ENCODE data around the gene DEDD2.

DNA sequence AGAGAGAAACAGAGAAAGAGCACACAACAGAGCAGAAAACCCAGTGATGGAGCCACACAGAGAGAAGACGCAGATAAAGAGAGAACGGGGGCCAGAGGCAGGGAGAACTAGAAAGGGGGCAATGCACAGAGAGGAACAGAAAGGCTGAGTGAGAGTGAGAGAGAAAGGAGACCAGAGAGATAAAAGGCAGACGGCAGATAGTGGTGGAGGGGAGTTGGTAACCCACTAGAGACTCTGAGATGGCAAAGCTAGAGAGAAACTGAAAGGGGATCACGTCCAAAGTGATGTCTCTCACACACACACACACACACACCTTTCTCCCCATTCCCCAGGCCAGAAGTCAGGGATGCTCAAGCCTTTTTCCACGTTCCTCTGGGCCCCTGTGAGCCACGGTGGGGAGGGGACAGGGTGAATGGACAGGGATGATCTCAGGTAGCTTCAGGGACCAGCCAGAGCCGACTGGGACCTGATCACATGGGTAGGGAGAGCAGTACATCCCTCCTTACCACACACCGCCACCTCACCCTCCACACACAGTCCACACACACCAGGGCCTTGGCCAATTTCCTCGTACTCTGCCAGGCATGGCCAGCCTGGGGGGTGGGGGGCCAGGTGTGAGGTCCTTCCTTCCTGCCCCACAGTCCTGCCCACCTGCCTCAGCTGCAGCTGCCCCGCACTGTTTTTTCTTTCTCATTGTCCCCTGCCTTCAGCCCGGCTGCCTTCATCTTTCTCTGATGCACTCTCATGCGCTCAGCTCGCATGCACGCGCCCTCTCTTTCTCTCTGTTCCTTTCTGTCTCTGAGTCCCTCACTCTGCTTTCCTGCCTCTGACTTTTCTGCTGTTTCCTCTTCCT lies 62.8 kb downstream of the DEDD2 start:
- TF ChIP-seq, protein P1, sequence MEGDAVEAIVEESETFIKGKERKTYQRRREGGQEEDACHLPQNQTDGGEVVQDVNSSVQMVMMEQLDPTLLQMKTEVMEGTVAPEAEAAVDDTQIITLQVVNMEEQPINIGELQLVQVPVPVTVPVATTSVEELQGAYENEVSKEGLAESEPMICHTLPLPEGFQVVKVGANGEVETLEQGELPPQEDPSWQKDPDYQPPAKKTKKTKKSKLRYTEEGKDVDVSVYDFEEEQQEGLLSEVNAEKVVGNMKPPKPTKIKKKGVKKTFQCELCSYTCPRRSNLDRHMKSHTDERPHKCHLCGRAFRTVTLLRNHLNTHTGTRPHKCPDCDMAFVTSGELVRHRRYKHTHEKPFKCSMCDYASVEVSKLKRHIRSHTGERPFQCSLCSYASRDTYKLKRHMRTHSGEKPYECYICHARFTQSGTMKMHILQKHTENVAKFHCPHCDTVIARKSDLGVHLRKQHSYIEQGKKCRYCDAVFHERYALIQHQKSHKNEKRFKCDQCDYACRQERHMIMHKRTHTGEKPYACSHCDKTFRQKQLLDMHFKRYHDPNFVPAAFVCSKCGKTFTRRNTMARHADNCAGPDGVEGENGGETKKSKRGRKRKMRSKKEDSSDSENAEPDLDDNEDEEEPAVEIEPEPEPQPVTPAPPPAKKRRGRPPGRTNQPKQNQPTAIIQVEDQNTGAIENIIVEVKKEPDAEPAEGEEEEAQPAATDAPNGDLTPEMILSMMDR (IDR thresholded peaks at IDR 0.05; ENCODE audit: borderline replicate concordance, extremely low read depth, low read length, poor library complexity, severe bottlenecking): no peak
- no peak for TF ChIP-seq EZH2 (IDR thresholded peaks at IDR 0.05; ENCODE audit: borderline replicate concordance, low read depth, low read length, severe bottlenecking)

All from DND-41 (cell line).